Smooth muscle cell (in vitro differentiated cells): ENCODE measurements around the gene MOSPD3. TPM values are rescaled to one million over a fixed set of nuclear protein-coding genes. Genes with fewer than 3 reads are reported as not detected.

Experiments used
- DNase-seq: peaks from one replicate; lab custom pipeline; 2025; ENCODE audit not compliant: unreplicated experiment; lab: John Stamatoyannopoulos, UW
- H2AFZ ChIP-seq: fragments of 200-600 bp; sonication (generic); 2 replicates; pipeline ENCODE4 v1.6.0; 2016; ENCODE audit warnings: antibody characterized with exemption, low read depth, mild to moderate bottlenecking
- H3F3A ChIP-seq: fragments of 200-600 bp; sonication (generic); 2 replicates; pipeline ENCODE4 v1.6.0; 2017; ENCODE audit warnings: antibody characterized with exemption, low read depth
- H3K27ac ChIP-seq: fragments of 200-600 bp; sonication (generic); 2 replicates; pipeline ENCODE4 v1.5.1; 2016; ENCODE audit warnings: low read depth, mild to moderate bottlenecking
- H3K27me3 ChIP-seq: fragments of 200-600 bp; sonication (generic); 2 replicates; pipeline ENCODE4 v1.6.1; 2016; ENCODE audit warnings: low read depth, mild to moderate bottlenecking
- H3K36me3 ChIP-seq: fragments of 200-600 bp; sonication (generic); 2 replicates; pipeline ENCODE4 v1.5.1; 2016; ENCODE audit warnings: low read depth
- H3K4me1 ChIP-seq: fragments of 200-600 bp; sonication (generic); 2 replicates; pipeline ENCODE4 v1.5.1; 2016; ENCODE audit warnings: low read depth
- H3K4me2 ChIP-seq: fragments of 200-600 bp; sonication (generic); 2 replicates; pipeline ENCODE4 v1.6.0; 2016; ENCODE audit warnings: mild to moderate bottlenecking
- H3K4me3 ChIP-seq: fragments of 200-600 bp; sonication (generic); 2 replicates; pipeline ENCODE4 v1.5.1; 2016; ENCODE audit warnings: mild to moderate bottlenecking
- H3K79me2 ChIP-seq: fragments of 200-600 bp; sonication (generic); 2 replicates; pipeline ENCODE4 v1.6.0; 2016; ENCODE audit warnings: low read depth, mild to moderate bottlenecking
- H3K9ac ChIP-seq: fragments of 200-600 bp; sonication (generic); 2 replicates; pipeline ENCODE4 v1.6.0; 2016; ENCODE audit warnings: low read depth
- H3K9me3 ChIP-seq: fragments of 200-600 bp; sonication (generic); replicated peaks from 2 replicates; pipeline ENCODE4 v1.5.1; 2016; ENCODE audit warnings: low read depth
- H4K20me1 ChIP-seq: fragments of 200-600 bp; sonication (generic); 2 replicates; pipeline ENCODE4 v1.6.0; 2016; ENCODE audit warnings: low read depth
- CTCF ChIP-seq: fragments of 200-600 bp; sonication (generic); IDR thresholded peaks from 2 replicates; pipeline ENCODE4 v1.5.1; 2017; ENCODE audit warnings: borderline replicate concordance, mild to moderate bottlenecking, antibody characterized with exemption; ENCODE audit not compliant: insufficient read depth, poor library complexity, severe bottlenecking
- WGBS: methylation state at CpG from one replicate; pipeline ENCODE4 v1.1.7; 2016; ENCODE audit warnings: low lambda C conversion rate; 5-methylcytosine and 5-hydroxymethylcytosine counted together
- polyA plus RNA-seq: library from polyadenylated mRNA; unstranded; fragments of >200 nt; fragmentation: Nextera tagmentation; extraction: Ambion mirVana; gene quantifications from 2 replicates; pipeline ENCODE4 v1.2.1, GENCODE V29; 2016
- total RNA-seq: library from RNA; depleted of rRNA; stranded (reverse); fragments of >200 nt; gene quantifications from 2 replicates; pipeline ENCODE4 v1.2.3, GENCODE V29; 2014

MOSPD3 gene
- total and polyA plus RNA-seq, 2 experiments from 2014 or later, result 10.5 to 47.8 TPM

DNA sequence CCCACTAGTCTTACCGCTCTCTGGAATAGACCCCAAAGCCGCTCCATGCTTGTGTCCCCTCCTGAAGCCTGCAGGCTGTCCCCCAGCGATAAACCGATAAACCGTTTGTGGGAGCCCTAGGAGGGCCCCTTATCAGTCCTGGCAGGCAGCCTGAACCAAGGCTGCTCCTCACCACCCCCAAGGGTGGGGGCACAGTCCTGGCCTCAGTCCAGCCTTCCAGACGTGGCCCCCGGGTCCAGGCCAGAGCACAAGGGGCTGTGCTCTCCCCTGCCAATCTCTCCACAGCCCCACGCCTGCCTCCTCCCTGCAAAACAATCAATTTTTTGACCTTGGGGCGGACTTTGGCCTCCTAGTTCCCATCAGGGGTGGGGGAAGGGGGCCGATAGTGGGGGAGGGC is 29.1 kb downstream of the MOSPD3 start, which contains the start of gene TFR2:
Gene TFR2, minus strand, starts transcription at position 90 of the 397 bp plus-strand sequence. Its CDS starts 43 bp downstream, at position 47.
- no peaks in the 10 kb centered on the region for H3K79me2 ChIP-seq
- H3F3A ChIP-seq, result no peaks in the 10 kb centered on the region
- no peaks in the 10 kb centered on the region for H3K36me3 ChIP-seq
- H3K27me3 ChIP-seq, result no peaks in the 10 kb centered on the region
- no peak for TF ChIP-seq CTCF
- H3K9me3 ChIP-seq, result no peaks in the 10 kb centered on the region
- no peak within 1 kb of the TSS for H3K4me2 ChIP-seq
- H3K4me3 ChIP-seq, result no peak within 1 kb of the TSS
- H3K4me1 ChIP-seq, result no peaks in the 10 kb centered on the region
- 93% methylated on average over 9 of the region's 10 CpGs for WGBS
- H4K20me1 ChIP-seq, result no peaks in the 10 kb centered on the region
- H3K27ac ChIP-seq, result no peak within 1 kb of the TSS
- no peak for DNase-seq
- H3K9ac ChIP-seq, result no peak within 1 kb of the TSS
- H2AFZ ChIP-seq, result no peak within 1 kb of the TSS

GRCh38 chr7:100641860-100642533 is 29.7 kb downstream of the MOSPD3 start:
- Histone ChIP-seq H2AFZ (no peak overlapping the region), H3K9ac (no peak overlapping the region), H3K9me3 (no peaks in the 10 kb centered on the region), H4K20me1 (no peaks in the 10 kb centered on the region), H3K27me3 (no peaks in the 10 kb centered on the region), H3K4me3 (no peak overlapping the region), H3F3A (no peaks in the 10 kb centered on the region), H3K4me2 (no peak overlapping the region), H3K27ac (no peak overlapping the region), H3K4me1 (no peaks in the 10 kb centered on the region), H3K36me3 (no peaks in the 10 kb centered on the region), H3K79me2 (no peaks in the 10 kb centered on the region)
- DNase-seq, result no peak
- 91% methylated on average over 10 of the region's 10 CpGs for WGBS
- no peak for TF ChIP-seq CTCF

DNA sequence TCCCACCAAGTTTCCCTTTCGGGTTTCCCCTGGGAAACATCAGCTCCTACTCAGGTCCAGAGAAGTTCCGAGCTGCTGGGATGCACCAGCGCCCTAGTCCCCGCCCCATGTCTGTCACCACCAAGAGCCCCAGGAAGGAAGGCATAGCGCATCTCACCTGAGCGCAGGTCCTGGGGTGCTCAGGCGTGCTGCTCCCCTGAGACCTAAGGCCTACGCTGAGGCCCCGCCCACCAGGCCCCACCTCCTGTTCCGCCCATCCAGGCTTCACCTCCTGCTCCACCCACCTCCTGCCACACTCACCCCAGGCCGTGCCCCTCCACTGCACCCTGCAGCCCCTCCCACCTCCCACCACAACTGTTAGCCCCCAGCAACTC is 30.2 kb downstream of the MOSPD3 start:
- Histone ChIP-seq H4K20me1 (no peaks in the 10 kb centered on the region), H3K79me2 (no peaks in the 10 kb centered on the region), H3K9me3 (no peaks in the 10 kb centered on the region), H3K4me2 (no peak overlapping the region), H3K27ac (no peak overlapping the region), H3K27me3 (no peaks in the 10 kb centered on the region), H3K36me3 (no peaks in the 10 kb centered on the region), H3F3A (no peaks in the 10 kb centered on the region), H2AFZ (no peak overlapping the region), H3K9ac (no peak overlapping the region), H3K4me1 (no peaks in the 10 kb centered on the region), H3K4me3 (no peak overlapping the region)
- DNase-seq, result no peak
- WGBS, result 81% methylated on average over 8 of the region's 11 CpGs
- no peak for TF ChIP-seq CTCF

DNA sequence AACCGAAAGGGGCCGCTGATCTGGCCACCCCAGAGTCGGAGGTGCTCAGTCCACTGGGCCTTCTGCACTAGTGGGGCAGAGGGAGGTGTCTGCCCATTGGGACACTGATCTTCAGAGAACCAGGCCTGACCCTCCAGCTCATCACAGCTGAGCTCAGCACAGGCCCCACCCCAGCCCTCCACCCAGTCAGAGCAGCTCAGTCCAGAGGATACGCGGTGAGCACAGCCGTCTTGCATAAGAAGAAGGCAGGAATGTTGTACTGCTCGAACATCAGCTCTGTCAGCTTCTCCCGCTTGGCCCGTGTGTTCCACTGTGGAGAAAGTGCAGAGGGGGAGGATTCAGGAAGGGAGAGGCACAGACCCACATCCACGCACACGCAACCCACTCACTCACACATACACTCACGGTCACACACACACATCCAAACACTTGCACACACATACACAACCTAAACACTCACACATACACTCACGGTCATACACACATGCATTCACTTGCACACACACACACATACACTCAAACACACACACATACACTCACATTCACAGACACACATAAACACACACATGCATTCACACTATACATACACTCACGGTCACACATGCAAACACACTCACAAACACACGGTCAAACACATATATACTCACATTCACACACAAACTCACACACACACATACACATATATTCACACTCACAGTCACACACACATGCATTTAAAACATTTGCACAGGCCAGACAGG is 37.7 kb downstream of the MOSPD3 start:
- Histone ChIP-seq H3K4me1 (no peaks in the 10 kb centered on the region), H3K4me3 (no peak overlapping the region), H3K4me2 (no peak overlapping the region), H3K9me3 (no peaks in the 10 kb centered on the region), H4K20me1 (no peaks in the 10 kb centered on the region), H3K79me2 (no peaks in the 10 kb centered on the region), H3K9ac (no peak overlapping the region), H3K36me3 (no peaks in the 10 kb centered on the region), H3K27me3 (peaks cover 5% of the 10 kb centered on the region), H3K27ac (no peak overlapping the region), H2AFZ (no peak overlapping the region), H3F3A (no peaks in the 10 kb centered on the region)
- 76% methylated on average over 13 of the region's 15 CpGs for WGBS
- DNase-seq, result no peak
- TF ChIP-seq CTCF, result no peak
